ENCODE measurements around the gene SMG6. TPM values are rescaled to one million over a fixed set of nuclear protein-coding genes. Genes with fewer than 3 reads are reported as not detected.
A peak's percentile ranks its signal among the peaks of the same experiment; 100 is the strongest.

Gene SMG6
- total and polyA plus RNA-seq, 2 of the 4 experiments (the other 2 are of a cell fraction), result 16.3 to 30.3 TPM

DNA sequence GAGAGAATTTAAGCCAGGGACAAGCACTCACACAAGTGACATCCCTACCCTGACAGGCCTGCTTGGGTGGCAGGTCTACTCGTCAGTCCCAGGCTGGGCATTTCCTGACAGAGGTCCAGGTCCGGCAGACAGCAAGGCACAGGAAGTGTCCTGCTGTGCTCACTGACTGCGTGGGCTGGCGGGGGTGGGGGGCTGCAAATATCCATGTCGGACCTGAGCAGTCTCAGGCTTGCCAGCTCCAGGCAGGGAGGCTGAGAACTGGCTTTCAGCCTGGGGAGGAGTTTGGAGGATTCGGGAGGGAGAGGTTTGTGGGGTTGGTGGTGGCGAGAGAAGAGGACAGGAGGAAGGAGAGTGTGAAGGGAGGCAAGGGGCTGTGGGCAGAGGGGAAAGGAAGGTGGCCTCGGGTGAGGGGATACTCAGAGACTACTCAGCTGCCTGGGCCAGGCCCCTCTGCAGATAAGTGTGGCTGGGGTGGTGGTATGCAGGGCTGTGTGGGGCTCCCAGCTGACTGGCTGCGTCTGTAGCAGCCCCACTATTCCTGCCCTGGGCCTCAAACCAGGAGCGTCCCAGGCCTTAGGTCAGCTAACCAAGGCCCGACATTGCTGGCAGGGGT is 240.9 kb downstream of the SMG6 start:
- Histone ChIP-seq H3K36me3 (ENCODE audit: control insufficient read depth, insufficient read depth, low read length) (peaks cover 61% of the 10 kb centered on the region), H2BK5ac (ENCODE audit: low read depth, low read length, poor library complexity, severe bottlenecking) (peak overlapping the region; percentile 95), H4K20me1 (ENCODE audit: insufficient read depth, low read length) (peaks cover 14% of the 10 kb centered on the region), H3K4me1 (ENCODE audit: control insufficient read depth, insufficient read depth, low read length) (peaks cover 75% of the 10 kb centered on the region), H3K27ac (ENCODE audit: insufficient read depth, low read length) (peak overlapping the region; percentile 85), H2AK9ac (replicated peaks; ENCODE audit: low read depth, low read length, poor library complexity) (peak overlapping the region; percentile 89), H2AK5ac (ENCODE audit: low read depth, low read length) (peak overlapping the region; percentile 95), H3K79me1 (ENCODE audit: low read depth in 1 of 2, low read length in 2 of 2) (peaks cover 28 to 88% of the 10 kb centered on the region in 2 experiments), H4K91ac (ENCODE audit: insufficient read depth, low read depth, low read length) (peak overlapping the region; percentile 90), H3K27me3 (ENCODE audit: control insufficient read depth, insufficient read depth, low read length) (no peaks in the 10 kb centered on the region), H3K9ac (ENCODE audit: low read depth, low read length) (peak overlapping the region; percentile 68), H2BK20ac (ENCODE audit: low read depth, low read length) (peak overlapping the region; percentile 87; the same call in 1 of the 2 replicates), H3K14ac (replicated peaks; ENCODE audit: low read depth, low read length) (peak overlapping the region; percentile 85), H2BK15ac (ENCODE audit: low read depth, low read length) (peak overlapping the region; percentile 72; the same call in 1 of the 3 replicates), H2AFZ (replicated peaks; ENCODE audit: low read length, poor library complexity) (peak overlapping the region; percentile 70), H3K18ac (ENCODE audit: low read depth, low read length) (peak overlapping the region; percentile 94), H3K4me3 (ENCODE audit: insufficient read depth, low read depth, low read length) (no peak overlapping the region), H3K56ac (ENCODE audit: extremely low read depth, insufficient read depth, low read length) (peak overlapping the region; percentile 52; the same call in 1 of the 2 replicates), H3K4me2 (ENCODE audit: low read depth, low read length) (peak overlapping the region; percentile 33), H4K5ac (ENCODE audit: low read depth, low read length) (peak overlapping the region; percentile 88), H3K9me3 (ENCODE audit: control insufficient read depth, insufficient read depth, low read length) (no peaks in the 10 kb centered on the region), H4K8ac (ENCODE audit: low read depth in 2 of 2, low read length in 2 of 2) (peak overlapping the region; percentile 60 to 84), H3K9me1 (ENCODE audit: insufficient read depth, low read length) (peaks cover 37% of the 10 kb centered on the region), H3K4ac (ENCODE audit: low read depth, low read length) (peak overlapping the region; percentile 90), H3K23ac (ENCODE audit: low read depth, low read length) (peak overlapping the region; percentile 95), H2BK120ac (ENCODE audit: low read depth, low read length) (peak overlapping the region; percentile 99)
- ChIA-PET CTCF (no interaction called here), POLR2A (ENCODE audit: unreplicated experiment) (no interaction called here)
- in situ Hi-C loops (cut with MboI; ENCODE audit: low sequenced_read_pairs), result loop anchor here (10.0 kb wide), 1 partner anchor 112 kb away; no protein-coding TSS in a partner anchor
- TF ChIP-seq CEBPB (IDR thresholded peaks at IDR 0.05; ENCODE audit: low read depth, low read length) (no peak), POLR2A (IDR thresholded peaks at IDR 0.05; ENCODE audit: low read depth, low read length) (peak; percentile 41), SMC3 (IDR thresholded peaks at IDR 0.05; ENCODE audit: low read depth, low read length) (0 out of 2 replicates have a peak, but pooled peaks have one; percentile 2)
- dilution Hi-C loops (cut with HindIII; ENCODE audit: low sequenced_read_pairs, unreplicated experiment), result no loop called here
- 25% methylated on average over 4 of the region's 11 CpGs; no CpG with 5 or more reads in 1 of the 2 experiments for WGBS, 2 experiments (ENCODE audit: extremely low coverage in 2 of 2, insufficient read length in 1 of 2)
- ATAC-seq (ENCODE audit: low read depth), result peak; percentile 7
- peak; percentile 49 for DNase-seq
- intact Hi-C loops (cut with micrococcal nuclease), result no loop called here
- BruUV-seq (replicated peaks), result no TSS peak
